GM23338 (cell line): ENCODE measurements around the gene FAM217B. TPM values are rescaled to one million over a fixed set of nuclear protein-coding genes. Genes with fewer than 3 reads are reported as not detected.

Source experiments
- ATAC-seq: fragments of 200-7000 bp; cut with Tn5 transposase; 3 replicates; pipeline ENCODE4 v1.9.1; 2020
- DNase-seq: peaks from one replicate; pipeline ENCODE4 v3.0.0-alpha.2; 2015; ENCODE audit warnings: low spot score
- H2AFZ ChIP-seq: fragments of 200-600 bp; sonication (generic); 2 replicates; pipeline ENCODE4 v1.8.0; 2016; ENCODE audit warnings: antibody characterized with exemption, mild to moderate bottlenecking, moderate library complexity
- H3F3A ChIP-seq: fragments of 200-600 bp; sonication (generic); replicated peaks from 2 replicates; pipeline ENCODE4 v1.8.0; 2017; ENCODE audit warnings: antibody characterized with exemption, mixed run types, low read depth
- H3K27ac ChIP-seq: fragments of 200-600 bp; sonication (generic); 2 replicates; pipeline ENCODE4 v1.6.1; 2016; ENCODE audit warnings: low read depth
- H3K27me3 ChIP-seq: fragments of 200-600 bp; sonication (generic); 2 replicates; pipeline ENCODE4 v1.8.0; 2016; ENCODE audit warnings: mild to moderate bottlenecking, mixed run types, moderate library complexity; ENCODE audit not compliant: insufficient read depth
- H3K36me3 ChIP-seq: fragments of 200-600 bp; sonication (generic); 2 replicates; pipeline ENCODE4 v1.8.0; 2016; ENCODE audit warnings: mild to moderate bottlenecking; ENCODE audit not compliant: insufficient read depth
- H3K4me1 ChIP-seq: fragments of 200-600 bp; sonication (generic); 2 replicates; pipeline ENCODE4 v1.8.0; 2016; ENCODE audit warnings: mild to moderate bottlenecking, moderate library complexity; ENCODE audit not compliant: insufficient read depth
- H3K4me2 ChIP-seq: fragments of 200-600 bp; sonication (generic); 2 replicates; pipeline ENCODE4 v1.7.1; 2017; ENCODE audit warnings: mixed run types
- H3K4me3 ChIP-seq: fragments of 200-600 bp; sonication (generic); 2 replicates; pipeline ENCODE4 v1.6.1; 2016; ENCODE audit warnings: mixed run types
- H3K79me2 ChIP-seq: fragments of 200-600 bp; sonication (generic); replicated peaks from 2 replicates; pipeline ENCODE4 v1.8.0; 2017; ENCODE audit warnings: mild to moderate bottlenecking; ENCODE audit not compliant: insufficient read depth
- H3K9me2 ChIP-seq: fragments of 200-600 bp; sonication (generic); 2 replicates; pipeline ENCODE4 v1.8.0; 2017; ENCODE audit not compliant: insufficient read depth
- H4K20me1 ChIP-seq: fragments of 200-600 bp; sonication (generic); replicated peaks from 2 replicates; pipeline ENCODE4 v1.8.0; 2017; ENCODE audit warnings: mild to moderate bottlenecking; ENCODE audit not compliant: insufficient read depth
- H3K27ac Mint-ChIP-seq: 2 replicates; pipeline ENCODE4 v1.8.0; 2020; ENCODE audit warnings: inconsistent platforms, mild to moderate bottlenecking, moderate library complexity, mixed read lengths
- H3K27me3 Mint-ChIP-seq: 3 replicates; pipeline ENCODE4 v1.8.0; 2022; ENCODE audit warnings: low read depth, mild to moderate bottlenecking, moderate library complexity, mixed read lengths, inconsistent platforms; ENCODE audit not compliant: insufficient read depth, poor library complexity
- H3K36me3 Mint-ChIP-seq: 3 replicates; pipeline ENCODE4 v1.8.0; 2021; ENCODE audit warnings: low read depth, mild to moderate bottlenecking, inconsistent platforms, moderate library complexity, mixed read lengths
- H3K4me1 Mint-ChIP-seq: 3 replicates; pipeline ENCODE4 v1.8.0; 2020; ENCODE audit warnings: mild to moderate bottlenecking, inconsistent platforms, mixed read lengths
- H3K4me3 Mint-ChIP-seq: 3 replicates; pipeline ENCODE4 v1.8.0; 2021; ENCODE audit warnings: moderate library complexity, mild to moderate bottlenecking, inconsistent platforms, mixed read lengths
- H3K9me3 Mint-ChIP-seq: 3 replicates; pipeline ENCODE4 v1.8.0; 2020; ENCODE audit warnings: moderate library complexity, mild to moderate bottlenecking, inconsistent platforms, mixed read lengths
- CREB1 ChIP-seq: fragments of 250-450 bp; sonication (Bioruptor Pico); IDR thresholded peaks from 2 replicates; pipeline ENCODE4 v1.5.0; 2020; ENCODE audit warnings: low read depth, mild to moderate bottlenecking, moderate library complexity
- CTCF ChIP-seq, 2 experiments: fragments of 200-600 bp in 1 of 2; sonication (generic) in 1 of 2; conservative IDR thresholded peaks; 2 replicates each; pipeline versions ENCODE4 v1.5.1 to v1.6.1; 2016 to 2017; ENCODE audit warnings: antibody characterized with exemption in 2 of 2, low read depth in 2 of 2, mild to moderate bottlenecking in 2 of 2, moderate library complexity in 1 of 2
- ETS1 ChIP-seq: IDR thresholded peaks from 2 replicates; pipeline ENCODE4 v1.6.1; 2016; ENCODE audit warnings: antibody characterized with exemption
- EZH2 ChIP-seq: fragments of 200-600 bp; sonication (generic); IDR thresholded peaks from one replicate; pipeline ENCODE4 v1.8.0; 2017; ENCODE audit warnings: antibody characterized with exemption, mild to moderate bottlenecking, low read depth; ENCODE audit not compliant: unreplicated experiment
- EZH2phosphoT487 ChIP-seq: fragments of 200-600 bp; sonication (generic); IDR thresholded peaks from one replicate; pipeline ENCODE4 v1.8.1; 2018; ENCODE audit warnings: antibody characterized with exemption; ENCODE audit not compliant: unreplicated experiment
- JUNB ChIP-seq: IDR thresholded peaks from one replicate; pipeline ENCODE4 v1.6.1; 2016; ENCODE audit warnings: antibody characterized with exemption; ENCODE audit not compliant: unreplicated experiment
- NANOG ChIP-seq: IDR thresholded peaks from 2 replicates; pipeline ENCODE4 v1.6.1; 2016; ENCODE audit warnings: antibody characterized with exemption, borderline replicate concordance
- REST ChIP-seq: IDR thresholded peaks from one replicate; pipeline ENCODE4 v1.6.1; 2018; ENCODE audit warnings: antibody characterized with exemption; ENCODE audit not compliant: unreplicated experiment
- STAT1 ChIP-seq: IDR thresholded peaks from one replicate; pipeline ENCODE4 v1.6.1; 2016; ENCODE audit warnings: antibody characterized with exemption; ENCODE audit not compliant: unreplicated experiment
- ZNF331 ChIP-seq: fragments of 250-450 bp; sonication (Bioruptor Pico); IDR thresholded peaks from 2 replicates; pipeline ENCODE4 v1.5.0; 2020; ENCODE audit warnings: low read depth, mild to moderate bottlenecking, moderate library complexity
- ZNF462 ChIP-seq: fragments of 250-450 bp; sonication (Bioruptor Pico); IDR thresholded peaks from 2 replicates; pipeline ENCODE4 v1.5.0; 2020; ENCODE audit warnings: mild to moderate bottlenecking, moderate library complexity
- polyA plus RNA-seq: library from polyadenylated mRNA; unstranded; fragments of >200 nt; fragmentation: Nextera tagmentation; extraction: Ambion mirVana; gene quantifications from 2 replicates; pipeline ENCODE4 v1.2.1, GENCODE V29; 2016
- total RNA-seq: library from RNA; depleted of rRNA; stranded (reverse); fragments of >200 nt; shearing (Covaris generic); gene quantifications from 2 replicates; pipeline ENCODE4 v1.2.3, GENCODE V29; 2014

Gene FAM217B
- total and polyA plus RNA-seq, 2 experiments from 2014 or later, result 13.2 to 25.9 TPM

- TF ChIP-seq ZNF462, result no peak
- no peak for TF ChIP-seq ETS1
- no peak for TF ChIP-seq STAT1
- no peak for TF ChIP-seq JUNB
- no peak for TF ChIP-seq NANOG
Measured at GRCh38 chr20:59937150-59937549, 3.0 kb upstream of the FAM217B start (continued).

- H3K4me3 ChIP-seq, result no peak overlapping the region
- H3K9me2 ChIP-seq, result no peaks in the 10 kb centered on the region
- peaks cover 11% of the 10 kb centered on the region; the same call in 1 of the 2 replicates for H4K20me1 ChIP-seq
- Mint-ChIP-seq H3K4me3 (no peak overlapping the region; the same call in 2 of the 3 replicates), H3K27ac (no peak overlapping the region), H3K27me3 (peaks cover 35% of the 10 kb centered on the region), H3K9me3 (peaks cover 12% of the 10 kb centered on the region), H3K36me3 (peaks cover 10% of the 10 kb centered on the region), H3K4me1 (peaks cover 9% of the 10 kb centered on the region)
- H3K4me2 ChIP-seq, result no peak overlapping the region
- H3K4me1 ChIP-seq, result peaks cover 8% of the 10 kb centered on the region
- ATAC-seq (no peak), DNase-seq (no peak)
- H3K27ac ChIP-seq, result no peak overlapping the region
- H3F3A ChIP-seq, result no peaks in the 10 kb centered on the region
- H2AFZ ChIP-seq, result no peak overlapping the region
- H3K79me2 ChIP-seq, result peaks cover 12% of the 10 kb centered on the region; the same call in 1 of the 2 replicates
- TF ChIP-seq JUNB (no peak), CREB1 (CRISPR knock-in tag) (no peak), EZH2phosphoT487 (no peak), NANOG (no peak), ZNF331 (CRISPR knock-in tag) (no peak), EZH2 (no peak), REST (no peak), ETS1 (no peak), CTCF (conservative IDR thresholded peaks at IDR 0.05; ENCODE audit: low read depth in 2 of 2) (no peak)
- H3K36me3 ChIP-seq, result peaks cover 10% of the 10 kb centered on the region; the same call in 1 of the 2 replicates
- H3K27me3 ChIP-seq, result peaks cover 56% of the 10 kb centered on the region
Measured at GRCh38 chr20:59938221-59938620, 2.0 kb upstream of the FAM217B start.
